ENCODE data around the gene STX2.

DNA sequence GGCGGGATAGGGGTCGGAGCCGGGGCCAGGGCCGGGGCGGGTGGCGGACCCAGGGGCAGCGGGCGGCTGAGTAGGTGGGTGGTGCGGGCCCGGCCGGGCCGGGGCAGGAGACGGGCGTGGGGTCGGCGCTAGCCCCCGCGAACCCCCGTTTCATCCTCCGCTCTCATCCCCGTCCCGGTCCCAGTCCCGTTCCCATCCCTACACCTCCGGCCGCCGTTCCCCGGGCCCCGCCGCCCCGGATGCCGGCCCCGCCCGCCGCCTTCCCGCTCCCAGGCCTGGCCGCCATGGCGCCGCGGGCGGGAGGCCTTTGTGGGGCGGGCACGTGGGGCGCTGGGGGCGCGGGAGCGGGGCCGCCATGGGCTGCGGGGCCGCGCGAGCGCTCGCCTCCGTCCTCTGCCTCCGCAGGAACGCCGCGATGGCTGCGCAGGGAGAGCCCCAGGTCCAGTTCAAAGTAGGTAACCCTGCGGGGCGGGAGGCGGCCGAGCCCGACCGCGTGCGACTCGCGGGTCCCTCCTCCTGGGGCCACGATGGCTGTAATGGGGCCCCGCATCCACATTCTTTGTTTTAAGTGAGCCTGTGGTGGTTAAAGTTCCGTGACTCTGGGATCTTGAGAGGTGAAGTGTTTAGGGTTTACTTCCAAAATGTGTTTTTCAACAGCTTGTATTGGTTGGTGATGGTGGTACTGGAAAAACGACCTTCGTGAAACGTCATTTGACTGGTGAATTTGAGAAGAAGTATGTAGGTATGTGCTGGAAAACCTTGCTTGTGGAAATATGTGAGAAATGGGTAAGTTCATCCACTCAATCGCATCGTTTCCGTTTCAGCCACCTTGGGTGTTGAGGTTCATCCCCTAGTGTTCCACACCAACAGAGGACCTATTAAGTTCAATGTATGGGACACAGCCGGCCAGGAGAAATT is 33.4 kb upstream of the STX2 start:
- TF ChIP-seq, protein P1, sequence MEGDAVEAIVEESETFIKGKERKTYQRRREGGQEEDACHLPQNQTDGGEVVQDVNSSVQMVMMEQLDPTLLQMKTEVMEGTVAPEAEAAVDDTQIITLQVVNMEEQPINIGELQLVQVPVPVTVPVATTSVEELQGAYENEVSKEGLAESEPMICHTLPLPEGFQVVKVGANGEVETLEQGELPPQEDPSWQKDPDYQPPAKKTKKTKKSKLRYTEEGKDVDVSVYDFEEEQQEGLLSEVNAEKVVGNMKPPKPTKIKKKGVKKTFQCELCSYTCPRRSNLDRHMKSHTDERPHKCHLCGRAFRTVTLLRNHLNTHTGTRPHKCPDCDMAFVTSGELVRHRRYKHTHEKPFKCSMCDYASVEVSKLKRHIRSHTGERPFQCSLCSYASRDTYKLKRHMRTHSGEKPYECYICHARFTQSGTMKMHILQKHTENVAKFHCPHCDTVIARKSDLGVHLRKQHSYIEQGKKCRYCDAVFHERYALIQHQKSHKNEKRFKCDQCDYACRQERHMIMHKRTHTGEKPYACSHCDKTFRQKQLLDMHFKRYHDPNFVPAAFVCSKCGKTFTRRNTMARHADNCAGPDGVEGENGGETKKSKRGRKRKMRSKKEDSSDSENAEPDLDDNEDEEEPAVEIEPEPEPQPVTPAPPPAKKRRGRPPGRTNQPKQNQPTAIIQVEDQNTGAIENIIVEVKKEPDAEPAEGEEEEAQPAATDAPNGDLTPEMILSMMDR (IDR thresholded peaks at IDR 0.05; ENCODE audit: low read length): no peak
- no peak for TF ChIP-seq EZH2 (optimal IDR thresholded peaks at IDR 0.05; ENCODE audit: low read depth, low read length)
